NCI-H748 (cell line): Measurements from ENCODE around the gene TALDO1.

Experiments used
- DNase-seq: peaks from one replicate; lab custom pipeline; 2025; ENCODE audit not compliant: unreplicated experiment; lab: John Stamatoyannopoulos, UW

The TALDO1 gene

DNA sequence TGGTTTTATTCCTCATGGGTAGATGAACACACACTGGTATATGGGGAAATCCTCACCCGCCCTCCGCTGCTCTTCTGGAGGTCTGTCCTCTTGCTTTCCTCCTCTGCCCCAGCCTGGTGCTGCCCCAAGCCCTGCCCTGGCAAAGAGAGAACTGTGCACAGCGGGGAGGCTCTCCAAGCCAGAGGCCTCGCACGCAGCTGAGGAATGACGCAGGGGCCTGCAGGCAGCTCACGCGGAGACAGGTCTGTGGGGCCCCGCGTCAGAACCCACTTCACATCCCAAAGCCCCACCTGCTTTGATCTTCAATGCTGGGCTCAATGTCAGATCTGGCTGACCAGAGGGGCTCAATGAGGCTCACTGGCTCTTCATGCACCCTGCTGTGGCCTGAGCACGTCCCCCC, 20.0 kb downstream of the TALDO1 start:
- DNase-seq: no peak

DNA sequence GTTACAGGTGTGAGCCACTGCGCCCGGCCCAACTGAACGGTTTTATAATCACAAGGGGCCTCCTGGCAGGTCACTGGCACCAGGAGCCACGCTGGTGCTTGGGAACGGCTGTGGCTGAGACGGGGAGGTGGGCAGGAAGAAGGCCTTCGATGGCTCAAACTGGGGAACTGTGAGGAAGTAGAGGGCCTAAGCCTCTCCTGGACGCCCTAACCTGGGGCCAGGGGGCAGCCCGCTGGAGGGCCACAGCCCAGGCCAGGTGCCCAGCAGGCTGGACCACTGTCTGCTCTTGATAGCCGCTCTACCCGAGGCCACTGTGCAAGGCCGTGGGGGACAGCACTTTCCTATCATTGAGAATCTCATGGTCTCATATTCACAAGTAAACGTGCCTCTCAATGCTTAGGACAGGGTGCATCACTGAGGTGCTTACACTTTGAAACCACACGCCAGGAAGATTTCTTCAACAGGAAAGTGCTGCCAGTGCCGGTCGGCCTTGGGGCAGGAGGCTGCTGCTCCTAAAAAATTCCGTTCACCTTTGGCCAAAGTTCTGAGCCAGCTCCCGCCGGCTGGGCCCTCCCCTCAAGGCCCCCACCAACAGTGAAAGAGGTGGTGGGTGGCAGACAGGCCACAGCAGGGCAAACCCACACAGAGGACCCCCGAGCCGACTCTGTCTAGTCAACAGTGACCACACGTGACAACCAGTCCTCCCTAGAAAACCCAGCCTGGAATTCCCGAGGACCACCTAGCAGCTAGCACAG, 22.8 kb downstream of the TALDO1 start:
- no peak for DNase-seq

DNA sequence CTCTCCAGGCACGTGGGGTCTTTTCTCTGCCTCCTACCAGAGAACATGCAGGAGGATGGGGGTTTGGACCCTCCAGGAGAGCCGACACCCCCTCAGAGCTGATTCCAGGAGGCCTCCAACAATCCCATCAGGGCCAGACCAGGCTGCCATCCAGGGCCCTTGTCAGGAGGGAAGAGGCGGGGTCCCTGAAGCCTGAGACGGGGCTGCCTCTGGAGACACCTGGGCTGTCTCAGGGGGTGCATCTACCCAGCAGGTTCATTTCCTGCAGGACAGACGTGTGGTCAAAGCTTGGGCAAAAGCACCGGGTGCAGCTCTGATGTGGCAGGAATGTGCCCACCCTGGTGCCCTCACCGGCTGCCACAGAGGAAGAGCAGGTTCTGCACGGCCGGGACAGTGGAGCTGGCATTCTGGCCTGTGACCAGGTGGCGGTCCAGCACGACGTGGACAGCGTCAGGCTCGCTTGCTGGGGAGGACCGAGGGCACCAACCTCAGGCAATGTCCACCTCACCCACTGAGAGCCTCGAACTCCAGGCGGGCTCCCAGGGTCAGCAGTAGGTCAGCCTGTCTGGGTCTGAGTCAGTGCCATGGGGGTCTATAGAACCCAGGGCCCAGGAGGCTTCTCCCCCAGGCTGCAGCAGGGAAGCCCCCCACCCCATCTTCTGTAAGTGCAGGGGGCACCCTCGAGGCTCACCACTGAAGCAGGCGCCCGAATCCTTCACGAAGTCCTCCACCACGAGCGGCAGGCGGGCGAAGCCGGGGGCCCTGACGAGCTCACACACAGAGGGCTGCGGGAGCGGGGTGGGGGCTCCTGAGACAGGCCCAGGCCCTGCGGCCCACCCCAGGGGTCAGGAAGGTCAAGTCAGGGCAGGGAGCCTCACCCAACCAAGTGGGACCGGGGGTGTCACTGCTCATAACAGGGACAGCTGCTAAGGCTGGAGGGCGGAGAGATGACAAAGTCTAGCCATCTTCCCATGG, 23.7 kb downstream of the TALDO1 start:
- DNase-seq: no peak

DNA sequence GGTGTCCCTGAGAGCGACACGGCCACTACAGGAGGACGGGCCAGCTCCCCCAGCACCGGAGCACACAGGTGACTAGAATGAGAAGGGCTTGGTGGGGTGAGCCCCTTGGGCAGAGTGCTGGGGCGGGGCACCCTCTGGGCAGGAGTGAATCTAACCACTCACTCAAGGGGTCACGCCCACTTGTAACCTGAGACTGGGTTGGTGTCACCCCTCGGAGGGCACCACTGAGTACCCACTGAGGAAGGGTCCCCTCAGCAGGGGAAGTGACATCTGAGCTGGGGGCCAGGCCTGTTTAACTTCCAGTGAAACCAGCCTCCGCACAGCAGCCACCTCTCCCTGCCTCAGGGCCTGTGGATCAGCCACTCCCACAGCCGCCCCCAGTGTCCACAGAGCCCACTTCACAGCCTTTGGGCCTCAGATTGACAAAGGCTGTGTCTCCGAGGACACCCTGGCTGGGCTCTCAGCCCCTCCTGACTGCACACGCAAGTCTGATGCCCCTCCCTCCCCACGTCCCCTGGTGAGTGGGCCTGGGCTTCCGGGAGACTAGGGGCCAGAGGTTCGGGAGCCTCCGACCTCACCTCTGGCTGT, 24.4 kb downstream of the TALDO1 start:
- no peak for DNase-seq

DNA sequence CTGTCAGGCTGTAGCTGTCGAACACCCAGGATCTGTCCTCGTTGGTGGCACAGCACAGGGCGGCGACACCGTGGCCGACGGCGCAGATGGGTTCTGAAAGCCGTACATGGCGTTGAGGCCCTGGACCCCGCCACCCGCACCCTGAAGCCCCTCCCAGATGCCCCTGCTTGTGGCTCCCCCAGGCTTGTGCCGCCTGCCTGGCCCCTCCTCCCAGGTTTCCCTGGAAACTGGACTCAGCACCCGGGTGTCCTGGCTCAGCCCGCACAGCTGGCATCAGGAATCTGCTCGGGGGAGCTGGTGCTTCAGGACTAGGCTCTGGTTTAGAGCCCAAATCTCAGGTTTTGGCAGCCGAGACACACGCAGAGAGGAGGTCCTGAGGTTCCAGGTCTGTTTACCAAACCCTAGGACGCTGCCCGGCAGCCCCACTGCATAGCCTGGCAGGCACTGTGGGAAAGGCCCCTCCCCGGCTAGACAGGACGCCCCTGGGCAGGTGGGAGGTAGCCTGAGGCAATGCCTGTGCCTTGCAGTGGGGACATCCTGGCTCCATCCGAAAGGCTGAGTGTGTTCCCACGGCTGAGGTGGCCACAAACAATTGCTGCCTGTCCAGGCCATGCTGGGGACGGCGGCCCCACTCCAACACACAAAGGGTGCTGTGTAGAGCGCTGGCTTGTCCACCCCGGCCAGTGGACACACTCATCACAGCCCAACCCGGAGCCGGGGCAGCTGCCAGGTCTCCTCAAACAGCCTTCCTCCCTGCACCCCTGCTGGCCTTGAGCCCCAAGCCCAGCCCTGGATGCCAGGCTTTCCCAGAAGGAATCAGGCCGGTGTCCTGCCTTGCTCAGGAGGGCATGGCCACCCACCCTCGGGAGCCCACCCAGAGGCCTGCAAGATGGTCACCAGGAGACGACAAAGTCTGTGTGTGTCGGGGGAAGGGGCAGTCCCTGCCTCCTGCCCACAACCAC, 25.4 kb downstream of the TALDO1 start:
- no peak for DNase-seq

DNA sequence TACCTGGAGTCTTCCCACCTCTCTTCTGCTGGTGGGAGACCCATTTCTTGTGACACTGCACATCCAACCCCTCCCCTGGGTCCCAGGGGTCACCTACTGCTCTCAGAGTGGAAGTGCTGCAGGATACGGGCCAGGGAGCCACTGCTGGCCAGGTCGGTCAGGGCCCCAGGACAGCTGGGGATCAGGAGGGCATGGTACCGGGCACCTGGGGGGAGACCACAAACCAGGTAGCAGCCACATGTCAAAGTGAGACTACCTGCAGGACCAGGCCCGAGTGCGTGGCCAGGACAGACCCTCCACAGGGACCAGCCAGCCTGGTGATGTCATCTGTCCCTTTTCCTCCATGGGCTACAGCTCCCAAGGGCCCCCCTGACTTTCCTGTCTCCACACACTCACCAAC, 26.2 kb downstream of the TALDO1 start:
- DNase-seq: no peak

DNA sequence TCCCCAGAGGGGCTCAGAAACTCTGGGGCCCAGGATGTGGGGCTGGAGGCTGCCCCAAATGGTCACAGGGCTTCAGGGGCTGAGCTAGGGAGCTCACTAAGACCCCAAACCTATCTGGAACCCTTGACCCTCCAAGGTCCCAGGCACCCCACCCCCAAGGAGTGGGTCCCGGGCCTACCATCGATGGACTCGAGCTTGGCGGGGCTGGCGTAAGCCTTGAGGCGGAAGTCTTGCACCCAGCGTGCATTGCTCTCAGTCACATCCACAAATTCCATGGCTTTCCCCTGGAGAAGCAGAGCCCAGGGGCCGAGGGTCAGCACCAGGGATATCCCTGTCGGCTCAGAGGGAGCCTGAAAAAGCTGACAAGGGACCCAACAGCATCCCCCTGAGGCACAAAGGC, 26.6 kb downstream of the TALDO1 start:
- no peak for DNase-seq

DNA sequence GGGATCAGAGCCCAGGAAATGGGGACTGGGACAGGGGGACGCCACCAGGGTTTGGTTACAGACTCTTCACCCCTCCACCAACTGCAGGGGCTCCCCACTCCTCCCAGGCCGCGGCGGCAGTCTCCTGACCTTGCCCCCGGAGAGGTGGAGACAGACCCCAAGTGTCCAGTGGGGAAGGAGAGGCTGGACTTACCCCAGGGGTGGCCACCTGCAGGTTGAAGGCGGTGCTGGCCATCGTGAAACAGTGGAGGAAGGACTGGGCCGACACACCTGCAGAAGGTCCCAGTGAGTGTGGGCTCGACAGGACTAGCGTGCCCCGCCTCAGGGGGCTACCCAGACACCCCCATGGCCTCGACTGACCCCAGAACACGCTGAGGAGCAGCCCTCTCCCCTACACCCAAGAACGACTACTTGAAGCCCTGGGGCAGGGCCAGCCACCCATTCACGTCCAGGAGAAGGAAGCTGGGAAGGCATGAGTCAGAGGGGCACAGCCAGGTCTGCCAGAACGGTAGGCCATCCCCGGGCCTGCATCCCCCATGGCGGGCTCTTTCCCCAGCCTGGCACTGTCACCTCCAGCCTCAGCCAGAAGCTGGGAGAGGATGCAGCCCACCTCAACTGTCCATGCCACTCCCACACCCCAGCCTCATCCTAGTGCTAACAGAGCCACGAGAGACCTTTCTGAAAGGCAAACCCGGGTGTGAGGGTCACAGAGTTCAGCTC, 27.8 kb downstream of the TALDO1 start:
- no peak for DNase-seq

DNA sequence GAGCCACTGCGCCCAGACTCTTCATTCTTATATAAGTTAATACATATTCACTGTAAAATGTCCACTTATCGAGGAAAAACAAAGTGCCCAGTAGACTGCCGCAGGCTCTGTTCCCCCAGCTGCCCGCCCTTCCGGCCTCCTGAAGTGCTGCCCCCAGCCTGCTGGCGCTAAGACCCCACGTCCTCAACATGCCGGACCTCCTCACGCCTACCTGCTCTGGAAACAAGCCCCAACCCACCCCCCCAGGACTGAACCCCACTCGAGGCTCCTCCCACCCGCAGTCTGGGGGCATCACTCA, 28.9 kb downstream of the TALDO1 start:
- no peak for DNase-seq

DNA sequence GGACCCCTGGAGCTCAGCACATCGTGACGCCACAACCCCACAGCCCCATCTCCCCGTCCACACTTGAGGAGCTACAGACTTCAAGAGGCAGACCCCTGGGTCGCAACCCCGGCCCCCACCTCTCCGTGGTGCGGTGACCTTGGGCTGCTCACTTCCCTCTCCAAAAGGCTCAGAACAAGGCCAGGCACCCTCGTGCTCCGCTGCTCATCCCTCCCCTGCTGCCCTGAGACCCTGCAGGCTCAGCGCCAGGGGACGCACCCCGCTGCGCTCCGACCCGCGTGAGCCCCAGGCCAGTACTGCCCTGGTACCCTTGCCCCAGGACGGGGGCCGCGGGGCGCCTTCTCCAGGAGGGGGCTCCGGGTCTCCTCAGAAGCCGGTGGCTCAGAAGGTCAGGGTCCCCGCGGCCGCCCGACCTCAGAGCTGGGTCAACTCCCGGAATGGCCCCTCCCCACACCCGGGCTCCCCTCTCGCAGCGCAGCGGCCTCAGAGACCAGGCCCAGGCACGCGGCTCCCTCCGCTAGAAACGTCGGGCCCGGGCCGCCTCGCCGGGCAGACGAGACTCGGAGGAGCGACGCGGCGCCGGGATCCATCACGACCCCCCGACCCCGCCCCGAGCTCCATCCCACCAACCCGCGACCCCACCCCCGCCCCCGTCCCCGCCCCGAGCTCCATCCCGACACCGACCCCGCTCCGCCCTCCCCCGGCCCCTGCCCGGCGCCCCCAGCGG, 29.5 kb downstream of the TALDO1 start:
- peak; percentile 67 for DNase-seq

DNA sequence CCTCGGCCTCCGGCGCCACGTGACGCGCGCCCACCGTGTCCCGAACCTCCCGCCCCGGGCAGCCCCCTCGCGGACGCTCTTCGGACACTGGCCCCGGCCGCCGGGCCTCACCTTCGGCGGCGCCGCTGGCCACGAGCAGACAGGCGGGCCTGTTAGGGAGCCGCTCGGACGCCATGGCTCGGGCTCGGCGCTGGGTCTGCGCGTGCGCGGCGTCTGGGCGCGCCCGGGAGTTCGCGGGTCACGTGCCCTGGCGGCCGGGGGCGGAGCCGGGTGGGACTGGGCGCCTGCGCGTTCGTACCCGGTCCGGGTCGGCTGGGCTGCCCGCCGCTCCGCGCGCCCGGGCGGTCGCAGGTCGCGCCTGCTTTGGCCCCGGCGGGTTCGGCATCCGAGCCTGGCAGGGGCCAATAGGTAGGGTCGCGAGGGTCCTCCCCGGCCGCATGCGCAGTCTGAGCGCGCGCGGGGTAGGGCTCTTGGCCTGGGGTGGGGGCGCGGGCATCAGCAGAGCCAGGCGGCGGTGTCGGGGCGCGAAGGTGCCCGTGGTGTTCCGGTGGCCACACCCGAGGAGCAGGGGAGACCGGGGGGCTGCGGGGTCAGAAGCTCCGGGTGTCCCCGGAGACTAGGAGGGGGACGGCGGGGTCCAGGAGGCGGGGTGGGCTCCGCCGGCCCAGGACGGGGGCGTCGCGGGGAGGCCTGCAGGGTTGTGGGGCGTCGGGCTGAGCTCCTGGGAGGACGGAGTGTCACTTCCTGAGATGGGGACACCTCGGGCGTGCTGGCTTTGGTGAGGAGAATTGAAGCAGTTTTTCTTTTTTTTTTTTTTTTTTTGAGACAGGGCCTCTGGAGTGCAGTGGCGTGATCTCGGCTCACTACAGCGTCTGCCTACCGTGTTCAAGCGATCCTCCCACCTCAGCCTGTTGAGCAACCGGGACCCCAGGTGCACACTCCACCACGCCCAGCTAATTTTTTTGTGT, 30.3 kb downstream of the TALDO1 start, which contains the start of gene GATD1:
TSS of gene GATD1 (minus strand) at position 200 of the 968 bp plus-strand sequence. CDS start at position 175, 25 bp downstream.
- peak; percentile 90 for DNase-seq

DNA sequence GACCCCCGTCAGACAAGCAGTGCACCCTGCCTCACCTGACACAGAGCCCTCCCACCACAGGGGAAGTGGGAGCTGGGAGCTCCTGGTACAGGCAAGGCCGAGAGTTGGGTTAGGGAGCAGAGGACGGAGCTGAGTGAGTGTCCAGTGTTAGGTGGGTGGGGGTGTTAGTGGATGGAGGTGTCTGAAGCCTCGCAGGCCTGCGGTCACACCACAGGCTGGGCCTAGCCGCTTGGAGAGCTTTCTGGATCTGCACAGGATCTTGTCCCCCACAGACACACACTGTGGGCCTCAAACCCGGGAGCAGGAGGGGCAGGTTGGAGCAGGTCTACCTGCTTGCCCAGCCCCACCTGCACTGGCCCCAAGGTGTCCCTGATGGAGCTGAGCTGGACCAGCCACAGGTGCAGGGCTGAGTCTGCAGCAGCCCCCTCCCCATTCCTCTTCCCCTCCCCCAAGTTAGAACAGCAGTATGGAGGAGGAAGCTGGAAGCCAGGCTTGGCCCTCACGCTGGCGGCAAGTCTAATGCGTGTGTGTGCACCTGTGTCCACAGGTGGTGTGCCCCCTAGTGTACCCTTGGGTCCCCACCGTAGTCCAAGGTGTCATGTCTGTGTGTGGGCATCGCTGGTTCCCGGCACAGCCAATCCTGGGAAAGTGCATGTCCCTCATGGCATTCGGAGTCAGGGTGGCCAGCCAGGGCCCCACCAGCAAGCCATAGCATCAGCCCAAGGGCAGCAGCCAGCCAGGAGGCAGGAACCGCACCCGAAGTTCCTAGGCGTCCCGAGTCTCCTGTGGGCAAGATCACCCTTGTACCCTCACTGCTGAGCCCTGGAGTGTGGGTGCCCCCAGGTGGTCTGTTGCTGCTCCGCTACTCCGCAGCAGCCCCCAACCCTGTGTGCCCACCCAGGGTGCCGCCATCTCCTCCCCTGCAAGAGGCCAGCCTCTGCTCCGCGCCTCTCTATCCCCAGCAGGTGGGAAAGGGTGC, 32.0 kb downstream of the TALDO1 start:
- no peak for DNase-seq

DNA sequence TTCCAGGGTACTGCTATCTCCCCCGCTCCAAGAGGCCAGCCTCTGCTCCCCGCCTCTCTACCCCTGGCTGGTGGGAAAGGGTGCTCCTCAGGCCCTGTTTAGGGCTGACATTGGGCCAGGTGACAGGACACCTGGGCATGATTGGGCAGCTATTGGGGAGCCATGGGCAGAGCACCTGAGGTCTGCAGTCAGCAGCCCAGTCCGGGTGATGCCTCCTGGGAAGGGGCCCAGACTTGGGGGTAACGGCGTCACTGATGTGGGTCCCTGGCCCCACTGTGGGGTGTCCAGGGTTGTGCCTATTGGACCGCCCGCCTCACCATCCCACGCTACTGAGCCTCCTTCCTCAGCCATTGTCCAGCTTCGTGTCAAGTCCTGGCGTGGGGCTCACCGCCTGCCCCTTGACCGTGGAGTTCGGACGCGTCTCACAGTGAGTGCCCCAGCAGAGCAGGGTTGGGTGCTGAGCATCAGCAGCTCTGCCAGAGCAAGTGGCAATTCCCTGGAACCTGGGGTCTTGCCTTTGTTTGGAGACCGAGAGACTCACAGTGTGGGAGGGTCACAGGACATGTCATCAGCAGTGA, 32.8 kb downstream of the TALDO1 start:
- no peak for DNase-seq

DNA sequence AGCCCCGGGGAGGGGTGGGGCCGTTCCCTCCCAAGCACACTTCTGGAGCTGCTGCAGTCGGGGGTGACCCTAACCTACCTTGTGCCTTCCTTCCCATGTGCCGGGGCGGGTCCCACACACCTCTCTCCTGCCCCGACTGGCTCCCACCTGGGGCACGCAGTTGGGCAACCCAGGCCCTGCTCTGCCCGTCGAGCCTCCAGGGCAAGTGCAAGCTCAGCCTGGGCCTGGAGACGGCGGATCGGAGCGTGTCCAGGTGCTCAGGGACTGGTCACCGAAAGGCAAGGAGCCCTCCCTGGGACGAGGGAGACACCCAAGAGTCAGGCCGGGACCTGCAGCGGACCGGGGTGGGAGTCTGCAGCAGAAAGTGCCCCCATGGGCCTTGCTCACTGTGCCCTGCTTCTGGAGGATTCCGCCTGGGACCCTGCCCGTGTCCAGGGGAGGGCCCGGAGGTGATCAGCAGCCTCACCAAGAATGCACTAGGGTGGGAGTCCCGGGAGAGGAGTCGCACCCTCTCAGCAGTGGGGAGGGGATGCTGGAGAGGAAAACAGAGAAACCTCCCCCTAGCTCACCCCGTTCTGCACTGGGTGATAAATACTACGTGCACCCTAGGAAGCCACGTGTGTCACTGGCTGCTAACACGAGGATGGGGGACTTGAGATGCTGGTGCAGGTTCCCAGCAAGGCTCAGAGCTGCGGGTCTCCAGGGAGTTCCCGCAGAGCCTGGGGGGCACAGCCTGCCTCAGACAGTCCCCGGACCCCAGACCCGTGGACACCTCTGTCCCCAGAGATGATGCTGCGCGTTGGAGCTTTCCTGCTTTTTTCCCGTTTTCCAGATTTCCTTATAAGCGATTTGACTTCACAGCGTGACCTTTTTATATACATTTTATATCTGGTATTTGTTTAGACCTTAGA, 35.3 kb downstream of the TALDO1 start:
- no peak for DNase-seq

DNA sequence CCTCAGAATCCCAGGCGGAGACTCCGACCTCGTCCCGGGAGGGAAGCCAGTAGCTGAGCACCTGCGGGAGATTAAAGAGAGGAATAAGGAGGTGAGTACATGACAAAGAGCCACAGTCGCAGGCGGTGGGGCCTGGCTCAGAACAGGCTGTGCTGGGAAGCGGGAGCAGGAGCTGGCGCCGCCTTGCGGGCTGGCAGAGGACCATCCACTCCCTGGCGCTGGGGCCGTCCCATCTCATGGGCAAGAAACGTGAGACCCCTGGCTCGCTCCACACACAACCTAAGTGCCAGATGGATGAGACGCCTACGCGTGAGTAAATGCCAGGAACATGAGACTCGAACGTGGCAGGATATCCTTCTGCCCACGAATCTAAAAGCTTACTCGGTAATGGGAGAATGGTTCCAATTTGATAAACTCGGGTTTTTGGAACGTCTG, 36.3 kb downstream of the TALDO1 start:
- peak; percentile 83 for DNase-seq
